ENCODE results near the gene DAG1.

Gene DAG1

DNA sequence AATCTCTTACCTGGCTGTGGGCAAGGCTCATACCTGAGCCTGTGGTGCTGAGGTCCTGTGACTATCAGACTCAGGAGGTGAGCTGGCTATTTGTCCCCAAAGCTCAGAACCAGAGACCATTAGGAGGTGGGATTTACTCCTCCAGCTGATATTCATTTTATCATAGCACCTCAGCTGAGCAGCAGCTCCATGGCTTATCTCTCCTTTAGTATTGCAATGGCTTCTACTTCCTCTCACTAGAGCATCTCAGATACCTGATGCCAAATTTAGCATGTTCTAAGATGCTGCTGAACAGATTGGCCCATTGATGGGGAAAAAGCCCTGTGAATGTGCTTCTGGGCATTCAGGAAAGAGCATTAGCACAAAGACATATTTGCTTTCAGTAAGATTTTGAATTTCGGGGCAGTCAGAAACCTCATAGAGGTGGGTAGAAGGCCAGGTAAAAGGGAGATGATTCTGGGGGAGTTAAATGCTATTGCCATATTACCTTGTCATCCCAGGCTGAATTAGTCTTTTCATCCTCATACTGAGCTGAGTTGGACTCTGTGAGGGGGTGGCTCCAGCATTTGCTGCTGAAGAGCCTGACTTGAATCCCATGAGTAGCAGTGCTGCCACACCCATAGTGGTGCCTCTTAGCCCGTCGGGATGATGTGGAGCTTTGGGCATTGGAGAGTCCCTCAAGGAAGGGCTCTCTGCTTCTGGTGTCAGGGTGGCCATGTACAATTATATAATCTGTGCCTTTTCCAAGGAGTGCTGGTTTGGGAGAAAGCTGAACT lies 86.6 kb downstream of the DAG1 start:
- no peak for DNase-seq

DNA sequence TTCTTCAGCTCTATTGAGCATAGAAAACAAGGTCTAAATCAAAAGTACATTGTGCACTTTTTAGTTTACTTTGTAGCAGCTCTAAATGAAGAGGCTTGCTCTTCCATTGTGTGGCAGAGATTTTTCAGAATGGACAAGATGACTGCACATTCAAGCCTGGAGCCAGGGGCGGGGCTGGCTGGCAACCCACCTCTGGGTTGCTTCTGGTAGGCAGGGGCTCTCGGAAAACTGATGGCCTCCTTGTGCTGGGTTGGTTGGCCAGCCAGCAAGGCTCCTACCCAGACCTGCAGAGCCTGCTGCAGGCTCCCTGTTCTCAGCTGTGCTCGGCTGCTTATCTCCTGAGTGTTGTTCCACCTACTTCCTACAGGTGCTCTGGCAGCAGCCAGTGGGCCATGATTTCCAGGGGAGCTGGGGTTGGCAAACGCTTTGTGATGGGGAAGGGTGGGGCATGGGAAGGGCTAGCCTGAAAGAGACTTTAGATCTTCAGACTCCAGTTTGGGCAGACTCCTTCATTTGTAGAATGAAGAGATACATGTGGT lies 93.0 kb downstream of the DAG1 start:
- DNase-seq: no peak

DNA sequence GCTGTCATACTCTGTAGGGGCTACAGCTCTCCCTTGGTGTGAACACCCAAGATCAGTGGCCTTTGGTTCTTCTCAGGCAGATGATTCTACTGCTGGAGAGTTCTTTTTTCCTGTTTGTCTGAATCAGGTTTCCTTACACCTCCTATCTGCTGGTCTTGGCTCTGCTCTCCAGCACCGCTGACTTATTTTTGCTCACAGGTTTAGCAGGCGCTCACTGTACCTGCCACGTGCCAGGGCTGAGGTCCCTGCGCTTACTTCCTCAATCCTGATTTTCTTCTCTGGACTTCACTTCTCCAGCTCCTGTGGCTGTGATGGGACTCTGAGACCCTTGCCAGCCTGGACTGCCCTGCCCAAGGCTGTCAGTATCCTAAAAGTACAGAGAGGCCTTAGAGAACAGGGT lies 93.7 kb downstream of the DAG1 start:
- DNase-seq: no peak

DNA sequence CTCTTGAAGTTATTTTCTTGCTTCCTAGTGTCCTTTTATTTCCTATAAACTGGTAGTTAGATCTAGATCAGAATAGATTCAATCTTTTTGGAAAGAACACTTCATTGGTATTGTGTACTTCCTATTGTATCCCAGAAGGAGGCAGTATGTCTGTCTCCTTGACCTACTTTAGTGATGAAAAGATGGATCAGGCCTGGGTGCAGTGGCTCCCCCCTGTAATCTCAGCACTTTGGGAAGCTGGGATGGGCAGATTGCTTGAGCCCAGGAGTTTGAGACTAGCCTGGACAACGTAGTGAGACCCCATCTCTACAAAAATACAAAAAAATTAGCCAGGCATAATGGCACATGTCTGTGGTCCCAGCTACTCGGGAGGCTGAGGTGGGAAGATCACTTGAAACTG lies 96.2 kb downstream of the DAG1 start:
- DNase-seq: no peak

DNA sequence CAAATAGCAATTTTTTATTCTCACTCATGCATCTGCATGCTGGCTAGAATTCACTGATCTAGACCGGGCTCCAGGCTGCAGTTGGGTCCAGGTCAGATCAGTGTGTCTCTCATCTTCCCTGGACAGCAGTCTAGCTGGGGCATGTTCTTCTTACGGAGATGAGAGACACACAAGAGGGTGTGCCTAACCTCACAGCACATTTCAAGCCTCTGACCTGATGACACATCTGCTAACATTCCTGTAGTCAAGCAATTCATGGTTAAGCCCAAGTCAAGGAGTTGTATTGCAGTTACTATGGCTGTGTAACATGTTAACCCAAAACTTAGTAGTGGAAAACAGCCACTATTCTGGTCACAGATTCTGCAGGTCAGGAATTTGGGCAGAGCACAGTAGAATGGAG lies 97.3 kb downstream of the DAG1 start:
- no peak for DNase-seq

DNA sequence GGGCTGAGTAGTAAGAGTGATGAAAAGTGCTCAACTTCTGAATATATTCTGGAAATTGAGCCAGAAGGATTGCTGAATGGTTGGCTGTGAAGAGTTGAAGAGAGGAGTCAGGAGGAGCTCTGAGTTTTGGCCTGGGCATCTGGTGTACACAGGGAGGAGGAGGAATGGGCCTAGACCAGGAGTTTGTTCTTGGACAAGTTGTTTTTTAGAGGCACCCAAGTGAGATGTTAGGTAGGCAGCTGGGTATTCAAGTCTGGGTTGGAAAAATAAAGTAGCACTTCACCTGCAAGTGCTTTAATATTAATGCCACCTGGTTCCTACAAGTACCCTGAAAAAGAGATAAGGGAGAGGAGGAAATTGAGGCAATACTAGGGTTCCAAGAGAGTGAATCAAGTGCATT lies 98.9 kb downstream of the DAG1 start:
- DNase-seq: no peak

DNA sequence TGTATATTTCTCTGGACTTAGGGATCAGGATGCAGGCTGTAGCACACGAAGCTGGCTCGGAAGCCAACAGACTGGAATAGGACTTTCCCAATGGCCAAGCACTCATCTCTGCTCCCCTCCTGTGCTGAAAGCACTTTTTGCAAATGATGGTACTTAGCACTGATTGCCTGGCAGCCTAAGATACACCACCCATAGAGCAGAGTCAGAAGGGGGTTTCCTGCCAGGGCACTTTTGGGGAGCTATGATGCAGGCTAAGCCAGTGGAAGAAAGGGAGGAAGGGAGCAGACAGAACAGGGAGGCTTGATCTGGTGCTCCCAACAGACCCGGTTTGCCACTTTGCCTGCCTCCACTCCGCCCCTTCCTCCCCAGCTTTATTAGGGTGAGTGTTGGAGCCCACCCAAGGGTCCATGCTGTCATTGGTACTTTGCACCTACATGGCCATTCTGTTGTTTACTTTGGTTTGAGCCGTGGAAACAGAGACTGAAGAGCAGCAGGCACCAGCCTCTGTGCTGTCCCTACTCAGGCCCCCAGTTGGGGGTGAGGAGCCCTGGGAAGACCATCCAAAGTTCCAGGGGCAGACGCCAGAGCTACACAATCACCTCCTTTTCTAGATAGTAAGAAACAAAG lies 100.1 kb downstream of the DAG1 start:
- no peak for DNase-seq

DNA sequence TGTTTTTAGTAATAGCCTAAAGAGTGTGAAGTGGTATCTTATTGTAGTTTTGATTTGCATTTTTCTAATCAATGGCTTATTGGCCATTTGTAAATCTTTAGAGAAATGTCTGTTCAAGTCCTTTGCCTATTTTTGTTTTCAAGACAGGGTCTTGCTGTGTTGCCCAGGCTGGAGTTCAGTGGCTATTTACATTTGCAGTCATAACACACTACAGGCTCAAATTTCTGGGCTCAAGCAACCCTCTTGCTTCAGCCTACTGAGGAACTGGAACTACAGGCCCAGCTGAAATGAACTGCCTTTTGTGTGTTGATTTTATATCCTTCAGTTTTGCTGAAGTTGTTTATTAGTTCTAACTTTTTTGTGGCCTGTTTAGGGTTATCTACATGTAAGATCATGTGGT lies 112.1 kb downstream of the DAG1 start:
- DNase-seq: no peak

All from NCI-H1694 treated with DMSO at 0.1 percent for 48 hours (cell line).